HL-60 (cell line): ENCODE data around the gene SHISA8.
A peak's percentile ranks its signal among the peaks of the same experiment; 100 is the strongest.

ENCODE experiments used
- DNase-seq, 2 experiments: peaks; one replicate each; pipeline ENCODE4 v3.0.0-alpha.2; 2010 to 2020; ENCODE audit warnings: low read depth in 1 of 2, low spot score in 1 of 2
- H3K27ac ChIP-seq: fragments of 250-450 bp; sonication (Bioruptor Pico); replicated peaks from 2 replicates; pipeline ENCODE4 v1.5.1; 2020; ENCODE audit warnings: mild to moderate bottlenecking, moderate library complexity
- H3K27me3 ChIP-seq: fragments of 250-450 bp; sonication (Bioruptor Pico); 2 replicates; pipeline ENCODE4 v1.5.1; 2021; ENCODE audit warnings: mild to moderate bottlenecking, moderate library complexity; ENCODE audit not compliant: insufficient read depth, poor library complexity, severe bottlenecking
- H3K4me3 ChIP-seq: replicated peaks from 2 replicates; pipeline ENCODE4 v1.5.1; 2011; ENCODE audit warnings: mild to moderate bottlenecking, control low read depth, low read length; ENCODE audit not compliant: insufficient read depth
- GABPA ChIP-seq: IDR thresholded peaks from 2 replicates; pipeline ENCODE4 v1.6.1; 2012; ENCODE audit warnings: low read depth
- POLR2AphosphoS5 ChIP-seq: IDR thresholded peaks from 2 replicates; pipeline ENCODE4 v1.6.1; 2012; ENCODE audit warnings: low read depth
- SPI1 ChIP-seq: IDR thresholded peaks from 2 replicates; pipeline ENCODE4 v1.6.1; 2012; ENCODE audit warnings: low read depth, mild to moderate bottlenecking, borderline replicate concordance
- TF ChIP-seq, protein P1 (sequence below): IDR thresholded peaks from one replicate; pipeline ENCODE4 v1.5.1; 2011; ENCODE audit warnings: low read length, control low read depth, inconsistent platforms; ENCODE audit not compliant: insufficient read depth
- TF ChIP-seq, protein P2 (sequence below): IDR thresholded peaks from 2 replicates; pipeline ENCODE4 v1.6.1; 2012; ENCODE audit warnings: low read depth; ENCODE audit not compliant: insufficient replicate concordance

The SHISA8 gene

DNA sequence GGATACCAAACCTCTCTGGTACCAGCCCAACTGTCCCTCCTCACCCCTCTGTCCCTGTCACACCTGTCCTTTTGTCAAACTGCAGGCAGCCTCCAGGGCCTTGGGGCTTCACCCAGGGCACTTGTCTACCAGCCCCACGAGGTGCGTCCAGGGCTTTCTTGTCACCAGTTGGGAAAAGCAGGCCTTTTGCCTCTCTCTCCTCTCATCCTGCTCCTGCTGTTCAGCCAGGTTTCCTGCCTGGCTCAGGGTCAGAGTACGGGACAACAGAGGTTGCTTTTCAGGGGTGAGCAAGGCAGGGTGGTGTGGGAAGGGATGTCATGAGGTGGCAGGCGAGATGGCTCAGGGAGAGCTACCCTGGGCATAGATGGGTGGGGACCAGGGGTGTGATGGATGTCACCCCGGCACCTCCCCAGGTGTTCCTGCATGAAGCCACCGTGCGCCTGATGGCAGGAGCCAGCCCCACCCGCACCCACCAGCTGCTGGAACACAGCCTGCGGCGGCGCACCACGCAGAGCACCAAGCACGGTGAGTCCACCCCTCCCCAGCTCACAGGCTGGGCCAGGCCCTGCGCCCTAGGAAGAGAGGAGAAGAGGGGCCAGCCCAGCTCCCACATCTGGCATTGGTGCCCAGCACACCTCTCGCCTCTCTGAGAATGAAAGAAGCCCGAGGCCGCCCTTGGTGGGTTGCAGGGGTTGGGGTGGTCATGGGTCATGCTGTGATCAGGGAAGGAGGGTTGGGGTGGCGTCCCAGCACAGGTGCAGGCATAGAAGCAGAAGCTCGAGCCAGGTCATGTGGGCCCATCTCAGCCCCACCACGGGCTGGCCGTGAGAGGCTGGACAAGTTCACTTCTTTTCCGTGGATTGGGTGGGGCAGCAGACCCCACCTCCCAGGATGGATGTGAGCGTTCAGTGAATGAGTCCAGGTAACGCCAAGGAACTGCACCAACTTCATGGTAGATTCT lies 10.1 kb downstream of the SHISA8 start:
- no peak overlapping the region for H3K4me3 ChIP-seq
- TF ChIP-seq, protein P1, sequence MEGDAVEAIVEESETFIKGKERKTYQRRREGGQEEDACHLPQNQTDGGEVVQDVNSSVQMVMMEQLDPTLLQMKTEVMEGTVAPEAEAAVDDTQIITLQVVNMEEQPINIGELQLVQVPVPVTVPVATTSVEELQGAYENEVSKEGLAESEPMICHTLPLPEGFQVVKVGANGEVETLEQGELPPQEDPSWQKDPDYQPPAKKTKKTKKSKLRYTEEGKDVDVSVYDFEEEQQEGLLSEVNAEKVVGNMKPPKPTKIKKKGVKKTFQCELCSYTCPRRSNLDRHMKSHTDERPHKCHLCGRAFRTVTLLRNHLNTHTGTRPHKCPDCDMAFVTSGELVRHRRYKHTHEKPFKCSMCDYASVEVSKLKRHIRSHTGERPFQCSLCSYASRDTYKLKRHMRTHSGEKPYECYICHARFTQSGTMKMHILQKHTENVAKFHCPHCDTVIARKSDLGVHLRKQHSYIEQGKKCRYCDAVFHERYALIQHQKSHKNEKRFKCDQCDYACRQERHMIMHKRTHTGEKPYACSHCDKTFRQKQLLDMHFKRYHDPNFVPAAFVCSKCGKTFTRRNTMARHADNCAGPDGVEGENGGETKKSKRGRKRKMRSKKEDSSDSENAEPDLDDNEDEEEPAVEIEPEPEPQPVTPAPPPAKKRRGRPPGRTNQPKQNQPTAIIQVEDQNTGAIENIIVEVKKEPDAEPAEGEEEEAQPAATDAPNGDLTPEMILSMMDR, result no peak
- TF ChIP-seq SPI1, result no peak
- no peak for TF ChIP-seq GABPA
- H3K27ac ChIP-seq, result no peak overlapping the region
- peaks cover 4% of the 10 kb centered on the region for H3K27me3 ChIP-seq
- no peak for DNase-seq

DNA sequence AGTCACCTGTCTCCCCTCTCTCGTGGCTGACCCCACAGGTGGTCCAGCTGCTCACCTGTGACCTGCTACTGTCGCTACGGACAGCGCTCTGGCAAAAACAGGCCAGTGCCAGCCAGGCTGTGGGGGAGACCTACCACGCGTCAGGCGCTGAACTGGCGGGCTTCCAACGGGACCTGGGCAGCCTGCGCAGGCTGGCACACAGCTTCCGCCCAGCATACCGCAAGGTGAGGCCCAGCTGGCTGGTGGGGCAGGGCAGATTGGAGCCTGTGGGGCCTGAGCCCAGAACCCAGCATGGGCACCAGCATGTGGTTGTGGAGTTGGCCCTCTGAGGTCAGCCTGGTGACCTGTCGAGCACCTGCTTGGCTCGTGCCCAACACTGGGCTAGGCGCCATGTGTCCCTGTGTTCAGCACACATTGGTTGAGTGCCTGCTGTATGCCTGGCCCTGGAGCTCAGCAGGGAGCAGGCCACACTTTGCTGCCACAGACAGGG lies 11.9 kb downstream of the SHISA8 start:
- no peaks in the 10 kb centered on the region for H3K27me3 ChIP-seq
- no peak overlapping the region for H3K4me3 ChIP-seq
- no peak for DNase-seq
- no peak overlapping the region for H3K27ac ChIP-seq
- TF ChIP-seq GABPA (no peak), SPI1 (no peak), POLR2AphosphoS5 (no peak; the same call in 1 of the 2 replicates)
- TF ChIP-seq, protein P1, result no peak
- TF ChIP-seq, protein P2, sequence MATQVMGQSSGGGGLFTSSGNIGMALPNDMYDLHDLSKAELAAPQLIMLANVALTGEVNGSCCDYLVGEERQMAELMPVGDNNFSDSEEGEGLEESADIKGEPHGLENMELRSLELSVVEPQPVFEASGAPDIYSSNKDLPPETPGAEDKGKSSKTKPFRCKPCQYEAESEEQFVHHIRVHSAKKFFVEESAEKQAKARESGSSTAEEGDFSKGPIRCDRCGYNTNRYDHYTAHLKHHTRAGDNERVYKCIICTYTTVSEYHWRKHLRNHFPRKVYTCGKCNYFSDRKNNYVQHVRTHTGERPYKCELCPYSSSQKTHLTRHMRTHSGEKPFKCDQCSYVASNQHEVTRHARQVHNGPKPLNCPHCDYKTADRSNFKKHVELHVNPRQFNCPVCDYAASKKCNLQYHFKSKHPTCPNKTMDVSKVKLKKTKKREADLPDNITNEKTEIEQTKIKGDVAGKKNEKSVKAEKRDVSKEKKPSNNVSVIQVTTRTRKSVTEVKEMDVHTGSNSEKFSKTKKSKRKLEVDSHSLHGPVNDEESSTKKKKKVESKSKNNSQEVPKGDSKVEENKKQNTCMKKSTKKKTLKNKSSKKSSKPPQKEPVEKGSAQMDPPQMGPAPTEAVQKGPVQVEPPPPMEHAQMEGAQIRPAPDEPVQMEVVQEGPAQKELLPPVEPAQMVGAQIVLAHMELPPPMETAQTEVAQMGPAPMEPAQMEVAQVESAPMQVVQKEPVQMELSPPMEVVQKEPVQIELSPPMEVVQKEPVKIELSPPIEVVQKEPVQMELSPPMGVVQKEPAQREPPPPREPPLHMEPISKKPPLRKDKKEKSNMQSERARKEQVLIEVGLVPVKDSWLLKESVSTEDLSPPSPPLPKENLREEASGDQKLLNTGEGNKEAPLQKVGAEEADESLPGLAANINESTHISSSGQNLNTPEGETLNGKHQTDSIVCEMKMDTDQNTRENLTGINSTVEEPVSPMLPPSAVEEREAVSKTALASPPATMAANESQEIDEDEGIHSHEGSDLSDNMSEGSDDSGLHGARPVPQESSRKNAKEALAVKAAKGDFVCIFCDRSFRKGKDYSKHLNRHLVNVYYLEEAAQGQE, result no peak

DNA sequence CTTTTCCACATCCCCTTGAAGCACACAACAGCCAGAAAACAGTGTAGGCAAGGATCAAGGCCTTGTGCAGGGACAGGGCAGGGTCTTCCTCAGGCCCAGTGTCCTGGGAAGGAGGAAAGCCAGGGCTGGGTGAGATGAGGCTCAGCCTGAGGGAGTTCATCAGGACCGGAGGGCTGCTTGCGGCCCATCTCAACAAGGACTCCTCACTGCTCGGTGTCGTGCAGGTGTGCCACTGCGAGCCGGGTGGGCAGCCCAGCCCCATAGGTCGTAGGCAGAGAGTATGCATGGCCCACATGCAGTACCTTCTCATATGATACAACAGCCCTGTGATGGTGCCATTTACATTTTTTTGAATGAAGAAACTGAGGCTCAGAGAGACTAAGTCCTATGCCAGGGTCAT lies 12.9 kb downstream of the SHISA8 start:
- DNase-seq, result no peak
- Histone ChIP-seq H3K27ac (no peak overlapping the region), H3K4me3 (no peak overlapping the region), H3K27me3 (no peaks in the 10 kb centered on the region)
- TF ChIP-seq GABPA (no peak), SPI1 (no peak), POLR2AphosphoS5 (peak; percentile 54; the same call in 1 of the 2 replicates)
- TF ChIP-seq, protein P2, result no peak
- TF ChIP-seq, protein P1, result no peak
